ENCODE data around the gene IMPDH1. TPM values are rescaled to one million over a fixed set of nuclear protein-coding genes. Genes with fewer than 3 reads are reported as not detected.

Gene IMPDH1
- total and polyA plus RNA-seq, 9 of the 15 experiments (the other 6 are each of a cell fraction or from before 2014, with no cell fraction given): 0.80 to 118 (median 64.3) TPM

GRCh38 chr7:128425850-128426249 is 16.1 kb upstream of the IMPDH1 start (continued):
- peak; percentile 94 for TF ChIP-seq ZNF740 (CRISPR knock-in tag; IDR thresholded peaks at IDR 0.05)
- TF ChIP-seq ZNF740 (tag; IDR thresholded peaks at IDR 0.05): 0 out of 4 replicates have a peak, but pooled peaks of 1 of the 2 experiments have one; percentile 40
- no peak for TF ChIP-seq XRCC3 (IDR thresholded peaks at IDR 0.05)
- TF ChIP-seq CREM (IDR thresholded peaks at IDR 0.05; ENCODE audit: low read depth): peak; percentile 38; the same call in 1 of the 2 replicates
- TF ChIP-seq MAZ (CRISPR knock-in tag; conservative IDR thresholded peaks at IDR 0.05 in 1 of 2, IDR thresholded peaks at IDR 0.05 in 1 of 2): peak; percentile 43 to 72; a peak in 2 of 4 replicates
- TF ChIP-seq NCOA1 (IDR thresholded peaks at IDR 0.05; ENCODE audit: low read depth): no peak
- TF ChIP-seq PRMT5 (CRISPR knock-in tag; IDR thresholded peaks at IDR 0.05): no peak
- TF ChIP-seq HNRNPUL1 (IDR thresholded peaks at IDR 0.05; ENCODE audit: low read length): 0 out of 2 replicates have a peak, but pooled peaks have one; percentile 28
- TF ChIP-seq TFAP4 (CRISPR knock-in tag; IDR thresholded peaks at IDR 0.05; ENCODE audit: borderline replicate concordance): peak; percentile 46; the same call in 1 of the 2 replicates
- TF ChIP-seq E2F4 (CRISPR knock-in tag; IDR thresholded peaks at IDR 0.05; ENCODE audit: low read depth): no peak
- no peak for TF ChIP-seq FOXA3 (CRISPR knock-in tag; conservative IDR thresholded peaks at IDR 0.05 in 1 of 2, IDR thresholded peaks at IDR 0.05 in 1 of 2)
- TF ChIP-seq MITF (IDR thresholded peaks at IDR 0.05): no peak
- TF ChIP-seq MEF2A (IDR thresholded peaks at IDR 0.05; ENCODE audit: control insufficient read depth, low read depth, low read length): no peak
- peak; percentile 96 for TF ChIP-seq ARID2 (IDR thresholded peaks at IDR 0.05)
- no peak for TF ChIP-seq RBBP5 (IDR thresholded peaks at IDR 0.05; ENCODE audit: borderline replicate concordance, insufficient read depth, low read length, poor library complexity, severe bottlenecking)
- TF ChIP-seq NR2C2 (CRISPR knock-in tag; IDR thresholded peaks at IDR 0.05): 0 out of 2 replicates have a peak, but pooled peaks have one; percentile 37
- no peak for TF ChIP-seq NR2C2 (tag; IDR thresholded peaks at IDR 0.05)
- no peak for TF ChIP-seq MTF1 (CRISPR knock-in tag; IDR thresholded peaks at IDR 0.05; ENCODE audit: borderline replicate concordance)
- no peak for TF ChIP-seq OTX1 (CRISPR knock-in tag; IDR thresholded peaks at IDR 0.05)
- no peak for TF ChIP-seq NFYB (IDR thresholded peaks at IDR 0.05; ENCODE audit: extremely low read depth, insufficient read length)
- TF ChIP-seq SMARCE1 (IDR thresholded peaks at IDR 0.05): no peak
- no peak for TF ChIP-seq HMGXB4 (CRISPR knock-in tag; IDR thresholded peaks at IDR 0.05)
- TF ChIP-seq TRIM24 (IDR thresholded peaks at IDR 0.05): no peak
- no peak for TF ChIP-seq BACH1 (tag; IDR thresholded peaks at IDR 0.05)
